Astrocyte (in vitro differentiated cells and primary cell): Measurements from ENCODE around the gene ACOX3.

Experiments
- CTCF ChIP-seq: IDR thresholded peaks from 2 replicates; pipeline ENCODE4 v1.5.1; 2011; ENCODE audit warnings: low read depth, mild to moderate bottlenecking, inconsistent platforms, low read length, moderate library complexity; ENCODE audit not compliant: insufficient read depth
- EZH2 ChIP-seq: IDR thresholded peaks from 2 replicates; pipeline ENCODE4 v1.6.1; 2012; ENCODE audit warnings: mild to moderate bottlenecking, low read length, inconsistent platforms; ENCODE audit not compliant: insufficient read depth

- no peak for TF ChIP-seq EZH2
- TF ChIP-seq CTCF: peak; percentile 68
Observed at GRCh38 chr4:8428288-8429097, 12.0 kb downstream of the ACOX3 start.
